ENCODE measurements around the gene FBXW7. TPM values are rescaled to one million over a fixed set of nuclear protein-coding genes. Genes with fewer than 3 reads are reported as not detected.

The FBXW7 gene
- total RNA-seq, 1 experiment from 2014 or later: 23.0 TPM

DNA sequence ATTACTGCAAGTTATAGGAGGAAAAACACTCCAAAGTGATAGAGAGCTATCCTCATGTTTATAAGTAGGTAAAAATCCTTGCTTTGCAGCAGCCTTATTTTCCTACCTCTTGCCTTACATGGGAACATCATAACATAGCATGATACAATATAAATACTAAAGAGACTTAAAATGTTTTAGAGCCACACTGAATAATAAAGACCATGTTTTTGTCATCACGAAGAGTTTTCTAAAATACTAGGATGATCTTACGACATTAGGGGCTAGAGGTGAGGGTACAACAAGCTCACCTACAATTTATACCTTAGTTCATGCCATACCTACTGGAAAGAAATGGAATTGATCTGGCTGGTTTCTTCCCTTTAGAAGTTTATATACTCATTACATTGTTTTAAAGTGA, 184.8 kb downstream of the FBXW7 start:
- Mint-ChIP-seq H3K27ac (no peak overlapping the region), H3K4me3 (no peak overlapping the region), H3K27me3 (ENCODE audit: low read depth) (no peaks in the 10 kb centered on the region), H3K9me3 (no peaks in the 10 kb centered on the region), H3K4me1 (peaks cover 15% of the 10 kb centered on the region), H3K36me3 (no peaks in the 10 kb centered on the region)
- DNase-seq (ENCODE audit: low spot score) (no peak), ATAC-seq (no peak)
- ChIA-PET CTCF (no interaction called here), POLR2A (no interaction called here)
- TF ChIP-seq ATF3 (CRISPR knock-in tag; conservative IDR thresholded peaks at IDR 0.05): no peak
- TF ChIP-seq, protein P1, sequence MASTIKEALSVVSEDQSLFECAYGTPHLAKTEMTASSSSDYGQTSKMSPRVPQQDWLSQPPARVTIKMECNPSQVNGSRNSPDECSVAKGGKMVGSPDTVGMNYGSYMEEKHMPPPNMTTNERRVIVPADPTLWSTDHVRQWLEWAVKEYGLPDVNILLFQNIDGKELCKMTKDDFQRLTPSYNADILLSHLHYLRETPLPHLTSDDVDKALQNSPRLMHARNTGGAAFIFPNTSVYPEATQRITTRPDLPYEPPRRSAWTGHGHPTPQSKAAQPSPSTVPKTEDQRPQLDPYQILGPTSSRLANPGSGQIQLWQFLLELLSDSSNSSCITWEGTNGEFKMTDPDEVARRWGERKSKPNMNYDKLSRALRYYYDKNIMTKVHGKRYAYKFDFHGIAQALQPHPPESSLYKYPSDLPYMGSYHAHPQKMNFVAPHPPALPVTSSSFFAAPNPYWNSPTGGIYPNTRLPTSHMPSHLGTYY (CRISPR knock-in tag; IDR thresholded peaks at IDR 0.05): no peak
- no peak for TF ChIP-seq NFYB (CRISPR knock-in tag; conservative IDR thresholded peaks at IDR 0.05; ENCODE audit: low read depth)
- TF ChIP-seq ZNF671 (CRISPR knock-in tag; IDR thresholded peaks at IDR 0.05): no peak
- no peak for TF ChIP-seq ZBTB21 (CRISPR knock-in tag; IDR thresholded peaks at IDR 0.05; ENCODE audit: borderline replicate concordance)
- TF ChIP-seq, protein P2, sequence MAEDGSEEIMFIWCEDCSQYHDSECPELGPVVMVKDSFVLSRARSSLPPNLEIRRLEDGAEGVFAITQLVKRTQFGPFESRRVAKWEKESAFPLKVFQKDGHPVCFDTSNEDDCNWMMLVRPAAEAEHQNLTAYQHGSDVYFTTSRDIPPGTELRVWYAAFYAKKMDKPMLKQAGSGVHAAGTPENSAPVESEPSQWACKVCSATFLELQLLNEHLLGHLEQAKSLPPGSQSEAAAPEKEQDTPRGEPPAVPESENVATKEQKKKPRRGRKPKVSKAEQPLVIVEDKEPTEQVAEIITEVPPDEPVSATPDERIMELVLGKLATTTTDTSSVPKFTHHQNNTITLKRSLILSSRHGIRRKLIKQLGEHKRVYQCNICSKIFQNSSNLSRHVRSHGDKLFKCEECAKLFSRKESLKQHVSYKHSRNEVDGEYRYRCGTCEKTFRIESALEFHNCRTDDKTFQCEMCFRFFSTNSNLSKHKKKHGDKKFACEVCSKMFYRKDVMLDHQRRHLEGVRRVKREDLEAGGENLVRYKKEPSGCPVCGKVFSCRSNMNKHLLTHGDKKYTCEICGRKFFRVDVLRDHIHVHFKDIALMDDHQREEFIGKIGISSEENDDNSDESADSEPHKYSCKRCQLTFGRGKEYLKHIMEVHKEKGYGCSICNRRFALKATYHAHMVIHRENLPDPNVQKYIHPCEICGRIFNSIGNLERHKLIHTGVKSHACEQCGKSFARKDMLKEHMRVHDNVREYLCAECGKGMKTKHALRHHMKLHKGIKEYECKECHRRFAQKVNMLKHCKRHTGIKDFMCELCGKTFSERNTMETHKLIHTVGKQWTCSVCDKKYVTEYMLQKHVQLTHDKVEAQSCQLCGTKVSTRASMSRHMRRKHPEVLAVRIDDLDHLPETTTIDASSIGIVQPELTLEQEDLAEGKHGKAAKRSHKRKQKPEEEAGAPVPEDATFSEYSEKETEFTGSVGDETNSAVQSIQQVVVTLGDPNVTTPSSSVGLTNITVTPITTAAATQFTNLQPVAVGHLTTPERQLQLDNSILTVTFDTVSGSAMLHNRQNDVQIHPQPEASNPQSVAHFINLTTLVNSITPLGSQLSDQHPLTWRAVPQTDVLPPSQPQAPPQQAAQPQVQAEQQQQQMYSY (CRISPR knock-in tag; IDR thresholded peaks at IDR 0.05): no peak
- no peak for TF ChIP-seq NR2C2 (CRISPR knock-in tag; IDR thresholded peaks at IDR 0.05)
- no peak for TF ChIP-seq CBFB (CRISPR knock-in tag; IDR thresholded peaks at IDR 0.05; ENCODE audit: low read depth)
- TF ChIP-seq CREB1 (CRISPR knock-in tag; IDR thresholded peaks at IDR 0.05): no peak

DNA sequence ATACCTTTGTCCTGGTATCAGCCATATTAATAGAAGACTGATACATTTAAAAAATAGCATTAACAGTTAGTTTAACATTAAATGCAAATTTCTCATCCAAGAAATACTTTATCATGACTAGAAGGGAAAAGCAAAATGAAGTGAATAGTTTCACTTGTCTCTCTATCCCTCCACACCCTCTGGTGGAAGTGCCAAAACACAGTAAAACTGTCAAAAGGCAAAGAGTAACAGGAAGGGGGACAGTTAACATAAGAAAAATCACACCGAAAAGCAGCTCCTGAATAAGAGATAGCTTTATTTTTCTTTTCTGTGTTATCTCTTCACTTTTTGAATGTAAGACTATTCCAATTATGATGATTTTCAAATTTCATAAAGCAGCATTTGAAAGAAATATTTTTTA, 187.2 kb downstream of the FBXW7 start:
- Mint-ChIP-seq H3K27ac (no peak overlapping the region), H3K4me3 (no peak overlapping the region), H3K36me3 (no peaks in the 10 kb centered on the region), H3K27me3 (ENCODE audit: low read depth) (no peaks in the 10 kb centered on the region), H3K9me3 (no peaks in the 10 kb centered on the region), H3K4me1 (peaks cover 15% of the 10 kb centered on the region)
- ATAC-seq: no peak
- POLR2A ChIA-PET: no interaction called here
- TF ChIP-seq ETV6 (CRISPR knock-in tag; IDR thresholded peaks at IDR 0.05) (no peak), SOX15 (CRISPR knock-in tag; IDR thresholded peaks at IDR 0.05) (no peak), ZBTB21 (CRISPR knock-in tag; IDR thresholded peaks at IDR 0.05; ENCODE audit: borderline replicate concordance) (no peak), ZNF121 (CRISPR knock-in tag; IDR thresholded peaks at IDR 0.05) (no peak)
- TF ChIP-seq, protein P3, sequence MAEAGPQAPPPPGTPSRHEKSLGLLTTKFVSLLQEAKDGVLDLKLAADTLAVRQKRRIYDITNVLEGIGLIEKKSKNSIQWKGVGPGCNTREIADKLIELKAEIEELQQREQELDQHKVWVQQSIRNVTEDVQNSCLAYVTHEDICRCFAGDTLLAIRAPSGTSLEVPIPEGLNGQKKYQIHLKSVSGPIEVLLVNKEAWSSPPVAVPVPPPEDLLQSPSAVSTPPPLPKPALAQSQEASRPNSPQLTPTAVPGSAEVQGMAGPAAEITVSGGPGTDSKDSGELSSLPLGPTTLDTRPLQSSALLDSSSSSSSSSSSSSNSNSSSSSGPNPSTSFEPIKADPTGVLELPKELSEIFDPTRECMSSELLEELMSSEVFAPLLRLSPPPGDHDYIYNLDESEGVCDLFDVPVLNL (CRISPR knock-in tag; IDR thresholded peaks at IDR 0.05; ENCODE audit: borderline replicate concordance, low read depth): no peak
- CTCF ChIA-PET: interaction anchor here (0.7 to 0.8 kb wide), 3 partner anchors 13 to 35 kb away, joined by 3 read pairs; no protein-coding TSS in a partner anchor
- no peak for DNase-seq (ENCODE audit: low spot score)

GRCh38 chr4:152346979-152347378, 188.9 kb downstream of the FBXW7 start:
- H3K9me3 Mint-ChIP-seq: no peaks in the 10 kb centered on the region
- no peak overlapping the region for H3K4me3 Mint-ChIP-seq
- no peak for ATAC-seq
- ChIA-PET POLR2A (no interaction called here), CTCF (no interaction called here)
- no peak for DNase-seq (ENCODE audit: low spot score)
- no peaks in the 10 kb centered on the region for H3K36me3 Mint-ChIP-seq
- H3K27me3 Mint-ChIP-seq (ENCODE audit: low read depth): no peaks in the 10 kb centered on the region
- peaks cover 5% of the 10 kb centered on the region; the same call in 1 of the 2 replicates for H3K4me1 Mint-ChIP-seq
- no peak overlapping the region; the same call in 1 of the 2 replicates for H3K27ac Mint-ChIP-seq
- TF ChIP-seq FOXK1 (CRISPR knock-in tag; IDR thresholded peaks at IDR 0.05): no peak
- no peak for TF ChIP-seq E2F1 (CRISPR knock-in tag; IDR thresholded peaks at IDR 0.05)
- TF ChIP-seq HMGA2 (CRISPR knock-in tag; IDR thresholded peaks at IDR 0.05): no peak
- TF ChIP-seq, protein P2 (CRISPR knock-in tag; IDR thresholded peaks at IDR 0.05): no peak
- TF ChIP-seq, protein P4, sequence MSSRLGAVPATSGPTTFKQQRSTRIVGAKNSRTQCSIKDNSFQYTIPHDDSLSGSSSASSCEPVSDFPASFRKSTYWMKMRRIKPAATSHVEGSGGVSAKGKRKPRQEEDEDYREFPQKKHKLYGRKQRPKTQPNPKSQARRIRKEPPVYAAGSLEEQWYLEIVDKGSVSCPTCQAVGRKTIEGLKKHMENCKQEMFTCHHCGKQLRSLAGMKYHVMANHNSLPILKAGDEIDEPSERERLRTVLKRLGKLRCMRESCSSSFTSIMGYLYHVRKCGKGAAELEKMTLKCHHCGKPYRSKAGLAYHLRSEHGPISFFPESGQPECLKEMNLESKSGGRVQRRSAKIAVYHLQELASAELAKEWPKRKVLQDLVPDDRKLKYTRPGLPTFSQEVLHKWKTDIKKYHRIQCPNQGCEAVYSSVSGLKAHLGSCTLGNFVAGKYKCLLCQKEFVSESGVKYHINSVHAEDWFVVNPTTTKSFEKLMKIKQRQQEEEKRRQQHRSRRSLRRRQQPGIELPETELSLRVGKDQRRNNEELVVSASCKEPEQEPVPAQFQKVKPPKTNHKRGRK (CRISPR knock-in tag; IDR thresholded peaks at IDR 0.05; ENCODE audit: borderline replicate concordance): no peak
- TF ChIP-seq CREB1 (CRISPR knock-in tag; IDR thresholded peaks at IDR 0.05): no peak
- TF ChIP-seq OVOL2 (CRISPR knock-in tag; IDR thresholded peaks at IDR 0.05; ENCODE audit: borderline replicate concordance): no peak
- no peak for TF ChIP-seq EMX1 (CRISPR knock-in tag; IDR thresholded peaks at IDR 0.05)
- TF ChIP-seq ELF4 (CRISPR knock-in tag; IDR thresholded peaks at IDR 0.05; ENCODE audit: low read depth): no peak

All from WTC11 (cell line).